GM12891 (cell line): ENCODE measurements around the gene CFAP46.
"Not testable (repeated sequence)": the region's sequence is repeated elsewhere in the genome, so short reads cannot be mapped to it uniquely, and the experiment has no call there.

ENCODE experiments used
- DNase-seq: peaks from one replicate; pipeline ENCODE4 v3.0.0; 2011; ENCODE audit warnings: low spot score; ENCODE audit not compliant: insufficient read length
- FAIRE-seq: peaks from 2 replicates; lab custom pipeline; 2011; peaks lifted over from hg19 to GRCh38; lab: Jason Lieb, UNC
- PAX5 ChIP-seq: IDR thresholded peaks from 2 replicates; pipeline ENCODE4 v1.6.1; 2011; ENCODE audit warnings: low read length, moderate library complexity, mild to moderate bottlenecking; ENCODE audit not compliant: insufficient read depth, severe bottlenecking
- POLR2A ChIP-seq: IDR thresholded peaks from 2 replicates; pipeline ENCODE4 v1.6.1; 2011; ENCODE audit warnings: low read depth, low read length, control low read depth
- POLR2AphosphoS5 ChIP-seq: IDR thresholded peaks from 2 replicates; pipeline ENCODE4 v1.6.1; 2011; ENCODE audit warnings: low read depth, low read length, control low read depth
- POU2F2 ChIP-seq: IDR thresholded peaks from 2 replicates; pipeline ENCODE4 v1.6.1; 2011; ENCODE audit warnings: low read depth, mild to moderate bottlenecking, control low read depth, low read length, moderate library complexity
- SPI1 ChIP-seq: IDR thresholded peaks from 2 replicates; pipeline ENCODE4 v1.6.1; 2011; ENCODE audit warnings: low read depth, low read length, control low read depth
- TAF1 ChIP-seq: IDR thresholded peaks from 2 replicates; pipeline ENCODE4 v1.6.1; 2011; ENCODE audit warnings: low read depth, low read length, control low read depth

Gene CFAP46

GRCh38 chr10:132802048-132802447, 140.3 kb downstream of the CFAP46 start:
- FAIRE-seq (no peak), DNase-seq (no peak)
- TF ChIP-seq POLR2AphosphoS5 (no peak), TAF1 (no peak), PAX5 (no peak), SPI1 (no peak), POU2F2 (no peak), POLR2A (no peak)

GRCh38 chr10:132799865-132800264, 142.5 kb downstream of the CFAP46 start:
- DNase-seq (no peak), FAIRE-seq (no peak)
- no peak for TF ChIP-seq TAF1
- no peak for TF ChIP-seq PAX5
- no peak for TF ChIP-seq SPI1
- no peak for TF ChIP-seq POLR2A
- no peak for TF ChIP-seq POU2F2
- TF ChIP-seq POLR2AphosphoS5 = no peak

GRCh38 chr10:132798876-132799275, 143.5 kb downstream of the CFAP46 start:
- TF ChIP-seq POU2F2 (no peak), PAX5 (no peak), POLR2AphosphoS5 (no peak), TAF1 (no peak), POLR2A (no peak), SPI1 (no peak)
- no peak for FAIRE-seq
- no peak for DNase-seq

DNA sequence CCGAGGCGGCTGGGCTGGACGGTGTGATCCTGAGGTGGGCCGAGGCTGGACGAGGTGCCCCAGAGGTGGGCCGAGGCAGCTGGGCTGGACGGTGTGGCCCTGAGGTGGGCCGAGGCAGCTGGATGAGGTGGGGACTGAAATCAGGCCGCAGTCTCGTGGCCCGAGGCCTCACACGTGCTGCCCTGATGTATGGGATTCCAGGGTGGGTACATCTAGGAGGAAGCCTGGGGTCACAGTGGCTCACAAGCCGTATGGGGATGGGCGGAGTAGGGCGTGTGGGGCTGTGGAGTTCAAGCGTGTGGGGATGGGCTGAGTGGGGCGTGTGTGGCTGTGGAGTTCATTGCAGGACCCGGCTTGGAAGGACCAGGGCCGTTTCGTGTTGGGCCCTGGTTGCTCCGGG, 144.0 kb downstream of the CFAP46 start:
- no peak for FAIRE-seq
- TF ChIP-seq PAX5 (no peak), POLR2A (no peak), TAF1 (no peak), POU2F2 (no peak), SPI1 (no peak), POLR2AphosphoS5 (no peak)
- no peak for DNase-seq

DNA sequence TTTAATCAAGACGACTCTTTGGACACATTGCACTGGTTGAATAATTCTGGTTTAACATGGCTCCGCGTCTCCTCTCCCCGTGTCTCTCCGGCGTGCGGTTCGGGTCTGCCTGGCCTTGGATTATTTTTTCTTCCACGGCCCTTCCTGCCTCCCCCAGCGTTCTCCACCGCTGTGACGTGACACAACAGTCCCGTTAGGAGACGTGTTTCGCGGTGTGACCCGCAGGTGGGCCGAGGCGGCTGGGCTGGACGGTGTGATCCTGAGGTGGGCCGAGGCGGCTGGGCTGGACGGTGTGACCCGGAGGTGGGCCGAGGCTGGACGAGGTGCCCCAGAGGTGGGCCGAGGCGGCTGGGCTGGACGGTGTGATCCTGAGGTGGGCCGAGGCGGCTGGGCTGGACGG, 144.4 kb downstream of the CFAP46 start:
- DNase-seq, FAIRE-seq: not testable (repeated sequence)

DNA sequence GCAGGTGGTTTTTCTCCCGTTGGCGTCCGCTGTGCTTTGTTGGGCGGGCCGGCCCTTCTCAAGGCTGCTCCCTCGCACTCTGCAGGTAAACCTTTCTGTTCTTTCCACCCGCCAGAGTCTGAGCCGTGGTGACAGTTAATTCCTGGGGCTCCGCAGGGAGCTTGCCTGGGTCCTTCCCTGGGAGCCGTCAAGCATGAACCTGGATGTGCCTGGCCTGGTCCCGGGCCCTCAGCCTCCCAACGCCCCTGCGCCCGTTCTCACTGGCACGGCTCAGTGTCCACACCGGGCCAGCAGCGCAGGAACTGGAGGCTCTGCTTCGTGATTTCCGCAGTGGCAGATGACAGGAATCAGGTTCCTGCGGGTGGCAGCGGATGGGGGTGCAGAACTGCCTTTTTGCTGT, 145.5 kb downstream of the CFAP46 start:
- FAIRE-seq (no peak), DNase-seq (no peak)
- TF ChIP-seq POU2F2 (no peak), POLR2A (no peak), SPI1 (no peak), PAX5 (no peak), POLR2AphosphoS5 (no peak), TAF1 (no peak)

DNA sequence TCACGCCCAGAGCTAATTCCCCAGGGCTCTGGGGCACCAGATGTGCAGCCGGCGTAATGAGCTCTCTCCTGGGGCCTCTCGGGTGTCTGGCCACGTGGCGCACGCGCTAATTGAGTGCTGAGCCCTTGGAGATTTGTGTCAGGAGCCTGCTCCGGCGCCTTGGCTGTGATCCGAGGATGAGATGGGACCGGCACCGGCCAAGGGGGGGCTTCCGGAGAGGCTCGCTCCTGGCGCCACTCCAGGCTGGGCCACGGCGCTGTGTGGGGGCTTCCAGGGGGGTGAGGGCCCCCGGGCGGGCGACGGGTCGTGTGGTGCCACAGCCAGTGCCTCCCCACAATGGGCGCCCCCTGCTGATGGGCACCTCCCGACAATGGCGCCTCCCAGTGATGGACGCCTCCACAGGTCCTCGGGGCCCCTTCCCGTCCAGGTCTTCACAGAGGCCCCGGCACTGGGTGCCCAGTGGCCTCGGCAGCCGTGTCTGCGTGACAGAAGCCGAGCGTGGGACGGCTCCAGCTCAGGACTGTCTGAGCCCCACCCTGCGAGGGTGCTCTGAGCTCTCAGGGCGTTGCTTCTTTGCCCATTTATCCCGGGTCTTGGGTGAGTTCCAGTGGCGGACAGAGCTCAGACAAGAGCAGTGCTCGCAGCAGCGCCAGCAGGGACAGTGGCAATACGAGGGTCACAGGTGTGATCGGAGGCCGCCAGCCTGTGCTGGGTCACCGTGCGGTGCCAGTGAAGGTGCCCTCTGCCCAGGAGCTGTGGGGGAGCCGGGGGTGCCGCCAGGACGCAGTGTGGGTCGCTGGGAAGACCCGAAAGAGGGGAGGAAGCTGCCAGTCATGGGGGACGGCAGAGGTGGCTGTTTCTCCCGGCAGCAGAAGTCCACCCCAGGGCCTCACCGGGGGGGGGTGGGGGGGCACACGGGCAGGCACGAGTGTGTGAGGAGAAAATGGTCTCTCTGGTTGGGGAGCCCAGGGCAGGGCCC, 148.2 kb downstream of the CFAP46 start:
- TF ChIP-seq POU2F2 (no peak), POLR2A (no peak), POLR2AphosphoS5 (no peak), PAX5 (no peak), SPI1 (no peak), TAF1 (no peak)
- DNase-seq (no peak), FAIRE-seq (no peak)

DNA sequence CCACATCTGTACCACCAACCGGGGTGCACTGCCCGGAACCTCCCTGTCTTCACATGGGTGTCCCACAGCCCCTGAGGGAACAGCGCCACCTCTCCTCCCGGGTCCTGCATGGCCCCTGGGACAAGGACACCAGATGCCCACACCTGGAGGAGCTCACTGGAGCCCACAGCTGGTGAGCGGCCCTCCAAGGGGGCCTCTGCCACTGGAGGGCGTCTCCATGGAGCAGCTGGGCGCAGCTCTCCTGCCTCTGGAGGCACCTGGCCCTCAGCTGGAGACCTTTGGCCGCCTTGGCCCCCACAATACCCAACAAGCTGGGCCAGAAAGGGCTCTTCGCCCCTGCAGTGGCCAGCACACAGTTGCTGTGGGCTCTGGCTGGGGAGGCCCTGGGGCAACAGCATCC, 149.2 kb downstream of the CFAP46 start:
- TF ChIP-seq SPI1 (no peak), PAX5 (no peak), POLR2A (no peak), POLR2AphosphoS5 (no peak), POU2F2 (no peak), TAF1 (no peak)
- DNase-seq = no peak
- FAIRE-seq = no peak

- DNase-seq (no peak), FAIRE-seq (no peak)
- no peak for TF ChIP-seq POLR2A
- no peak for TF ChIP-seq TAF1
- no peak for TF ChIP-seq POLR2AphosphoS5
- TF ChIP-seq SPI1 = no peak
- TF ChIP-seq POU2F2 = no peak
- TF ChIP-seq PAX5 = no peak
These were observed 149.6 kb downstream of the CFAP46 start for GRCh38 chr10:132792796-132793195.

GRCh38 chr10:132792099-132792498, 150.3 kb downstream of the CFAP46 start:
- FAIRE-seq = not testable (repeated sequence)

More at GRCh38 chr10:132792099-132792498, 150.3 kb downstream of the CFAP46 start:
- not testable (repeated sequence) for DNase-seq
